ENCODE data around the gene PTMA.
"Not testable (repeated sequence)": the region's sequence is repeated elsewhere in the genome, so short reads cannot be mapped to it uniquely, and the experiment has no call there.

PTMA gene, protein sequence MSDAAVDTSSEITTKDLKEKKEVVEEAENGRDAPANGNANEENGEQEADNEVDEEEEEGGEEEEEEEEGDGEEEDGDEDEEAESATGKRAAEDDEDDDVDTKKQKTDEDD

DNA sequence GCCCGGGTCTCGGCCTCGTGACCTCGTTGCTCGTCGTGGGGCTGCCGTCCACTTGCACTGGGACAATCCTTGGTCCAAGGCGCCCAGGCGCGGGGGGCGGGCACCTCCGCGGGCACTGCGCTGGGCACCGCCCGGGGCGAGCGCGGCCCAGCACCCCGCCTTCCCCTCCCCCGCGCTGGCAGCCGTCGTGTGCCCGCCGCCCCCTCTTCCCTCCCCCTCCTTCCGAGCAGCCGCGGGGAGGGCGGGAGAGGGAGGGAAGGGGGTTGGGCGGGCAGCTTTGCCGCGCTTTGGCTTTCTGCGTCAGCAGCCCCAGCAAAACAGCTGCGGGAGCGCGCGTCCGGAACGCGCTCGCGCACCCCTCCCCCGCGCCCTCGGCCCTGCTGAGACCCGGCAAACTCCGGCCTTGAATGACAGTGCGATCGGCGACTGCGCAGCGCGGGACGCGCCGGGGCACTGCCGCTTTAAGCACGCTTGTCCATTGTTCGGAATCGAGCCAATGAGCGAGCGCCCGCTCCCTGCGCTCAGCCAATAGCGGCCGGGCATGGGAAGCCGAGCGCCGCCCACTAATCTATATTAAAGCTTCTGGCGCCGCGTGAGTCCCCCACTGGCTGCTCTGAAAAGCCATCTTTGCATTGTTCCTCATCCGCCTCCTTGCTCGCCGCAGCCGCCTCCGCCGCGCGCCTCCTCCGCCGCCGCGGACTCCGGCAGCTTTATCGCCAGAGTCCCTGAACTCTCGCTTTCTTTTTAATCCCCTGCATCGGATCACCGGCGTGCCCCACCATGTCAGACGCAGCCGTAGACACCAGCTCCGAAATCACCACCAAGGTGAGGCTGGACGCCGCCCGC lies at the start of gene PTMA:
PTMA (plus strand) TSS at position 599 of the 846 bp plus-strand sequence; CDS start at position 781, 182 bp downstream.
- DNase-seq, result peak; percentile 96 to 99

DNA sequence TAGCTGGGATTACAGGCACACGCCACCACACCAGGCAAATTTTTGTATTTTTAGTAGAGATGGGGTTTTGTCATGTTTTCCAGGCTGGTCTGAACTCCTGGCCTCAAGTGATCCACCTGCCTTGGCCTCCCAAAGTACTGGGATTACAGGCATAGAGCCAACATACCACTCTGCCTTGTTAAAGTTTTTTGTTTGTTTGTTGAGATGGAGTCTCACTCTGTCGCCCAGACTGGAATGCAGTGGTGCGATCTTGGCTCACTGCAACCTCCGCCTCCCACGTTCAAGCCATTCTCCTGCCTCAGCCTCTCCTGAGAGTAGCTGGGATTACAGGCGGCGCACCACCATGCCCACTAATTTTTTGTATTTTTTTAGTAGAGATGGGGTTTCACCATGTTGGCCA lies 48.3 kb upstream of the PTMA start:
- DNase-seq, result not testable (repeated sequence)

DNA sequence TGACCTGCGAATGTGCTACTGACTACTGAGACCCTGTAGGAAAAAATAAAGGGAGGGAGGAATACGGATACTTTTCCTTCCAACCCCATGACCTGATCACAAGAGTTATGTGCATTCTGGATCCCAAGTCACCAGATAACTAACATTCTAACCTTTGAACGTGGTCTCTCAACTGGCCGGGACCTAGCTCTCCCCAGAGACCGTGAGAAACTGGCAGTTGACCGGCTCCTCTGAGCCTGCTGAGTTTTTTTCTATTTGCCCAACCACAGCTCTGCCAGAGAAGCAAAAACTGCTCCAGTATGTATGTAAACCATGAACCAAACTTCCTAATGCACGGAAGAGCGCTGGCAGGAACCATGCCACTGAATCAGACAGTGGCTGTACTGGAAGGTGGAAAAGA lies 47.5 kb upstream of the PTMA start:
- DNase-seq, result no peak

DNA sequence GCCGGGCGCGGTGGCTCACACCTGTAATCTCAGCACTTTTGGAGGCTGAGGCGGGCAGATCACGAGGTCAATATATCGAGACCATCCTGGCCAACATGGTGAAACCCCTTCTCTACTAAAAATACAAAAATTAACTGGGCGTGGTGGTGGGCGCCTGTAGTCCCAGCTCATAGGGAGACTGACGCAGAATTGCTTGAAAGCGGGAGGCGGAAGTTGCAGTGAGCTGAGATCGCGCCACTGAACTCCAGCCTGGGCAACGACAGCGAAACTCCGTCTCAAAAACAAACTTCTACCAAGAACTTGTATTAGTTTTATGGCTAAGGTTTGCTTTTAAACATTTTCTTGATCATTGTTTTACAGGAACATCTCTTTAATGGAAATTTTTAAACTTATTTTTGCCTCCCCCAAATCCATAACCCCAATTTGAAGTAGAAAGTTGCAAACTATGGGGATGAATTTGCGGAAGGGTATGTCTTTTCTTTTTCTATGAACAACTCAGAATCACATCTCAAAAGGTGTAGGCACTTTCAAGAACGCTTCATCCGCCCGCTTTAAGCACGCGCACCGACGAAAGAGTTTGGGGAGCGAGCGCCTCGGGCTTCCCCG lies 46.8 kb upstream of the PTMA start:
- DNase-seq, result no peak

DNA sequence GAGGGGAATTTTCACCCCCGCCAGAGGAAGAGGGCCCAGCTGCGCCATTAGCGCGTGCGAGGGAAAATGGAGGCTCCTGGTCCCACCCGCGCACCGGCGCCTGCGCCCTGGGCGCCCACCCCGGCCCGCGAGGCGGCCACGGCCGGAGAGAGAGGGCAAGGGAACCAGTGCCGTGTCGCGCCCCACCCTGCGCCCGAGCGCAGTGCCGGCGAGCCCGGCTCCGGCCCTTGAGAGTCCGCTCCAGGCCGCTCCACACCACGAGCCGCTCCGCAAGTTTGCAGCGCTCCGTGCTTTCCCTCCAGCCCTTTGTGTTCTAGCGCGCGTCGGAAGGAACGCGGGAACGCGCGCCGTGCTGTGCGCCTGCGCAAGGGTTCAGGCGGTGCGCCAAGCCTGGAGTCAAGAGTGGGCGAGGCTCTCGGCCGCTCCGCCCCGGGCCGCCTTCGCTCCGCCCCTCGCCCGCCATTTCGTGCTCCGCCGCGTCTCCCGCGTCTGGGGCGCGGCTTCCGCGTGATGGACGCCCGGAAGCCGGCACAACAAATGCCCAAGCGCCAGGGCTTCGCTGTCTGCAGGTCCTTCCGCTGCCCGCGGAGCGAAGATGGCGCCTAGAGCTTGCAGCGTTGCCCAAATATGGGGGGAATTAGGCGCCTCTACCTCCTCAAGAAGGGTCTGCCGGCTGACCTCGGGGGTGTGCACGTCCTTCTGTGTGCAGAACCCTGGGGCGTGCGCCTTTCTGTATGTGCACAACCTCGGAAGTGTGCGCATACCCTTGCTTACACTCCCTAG lies 46.1 kb upstream of the PTMA start:
- peak; percentile 80 to 87 for DNase-seq

DNA sequence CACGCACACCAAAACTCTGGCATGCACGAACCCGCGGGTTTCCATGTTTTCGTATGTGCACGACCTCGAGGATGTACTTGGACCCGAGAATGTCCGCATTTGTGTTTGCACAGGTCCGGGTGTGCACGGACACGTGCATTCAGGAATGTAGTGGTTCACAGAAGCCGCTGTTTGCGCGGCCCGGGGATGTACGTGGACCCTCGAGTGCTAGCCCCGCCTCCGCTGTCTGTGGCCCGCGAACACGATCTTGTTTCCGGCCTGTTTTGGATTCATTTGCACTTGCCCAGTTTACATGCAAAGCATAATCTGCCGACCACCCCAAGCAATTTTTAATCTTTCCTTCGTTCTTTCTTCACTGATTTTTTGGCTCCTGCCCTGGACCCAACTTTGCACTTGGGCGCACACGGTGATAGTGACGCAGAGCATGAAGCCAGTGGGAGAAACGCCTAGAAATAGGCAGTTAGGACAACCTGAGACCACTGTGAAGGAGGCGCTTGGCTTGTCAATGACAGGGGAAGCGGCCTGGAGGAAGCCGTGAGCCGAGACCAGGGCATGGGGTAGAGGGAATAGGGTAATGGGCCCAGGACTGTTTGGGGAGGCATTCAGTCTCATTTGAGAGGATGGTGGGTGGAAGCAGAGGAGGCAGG lies 45.4 kb upstream of the PTMA start:
- no peak for DNase-seq

DNA sequence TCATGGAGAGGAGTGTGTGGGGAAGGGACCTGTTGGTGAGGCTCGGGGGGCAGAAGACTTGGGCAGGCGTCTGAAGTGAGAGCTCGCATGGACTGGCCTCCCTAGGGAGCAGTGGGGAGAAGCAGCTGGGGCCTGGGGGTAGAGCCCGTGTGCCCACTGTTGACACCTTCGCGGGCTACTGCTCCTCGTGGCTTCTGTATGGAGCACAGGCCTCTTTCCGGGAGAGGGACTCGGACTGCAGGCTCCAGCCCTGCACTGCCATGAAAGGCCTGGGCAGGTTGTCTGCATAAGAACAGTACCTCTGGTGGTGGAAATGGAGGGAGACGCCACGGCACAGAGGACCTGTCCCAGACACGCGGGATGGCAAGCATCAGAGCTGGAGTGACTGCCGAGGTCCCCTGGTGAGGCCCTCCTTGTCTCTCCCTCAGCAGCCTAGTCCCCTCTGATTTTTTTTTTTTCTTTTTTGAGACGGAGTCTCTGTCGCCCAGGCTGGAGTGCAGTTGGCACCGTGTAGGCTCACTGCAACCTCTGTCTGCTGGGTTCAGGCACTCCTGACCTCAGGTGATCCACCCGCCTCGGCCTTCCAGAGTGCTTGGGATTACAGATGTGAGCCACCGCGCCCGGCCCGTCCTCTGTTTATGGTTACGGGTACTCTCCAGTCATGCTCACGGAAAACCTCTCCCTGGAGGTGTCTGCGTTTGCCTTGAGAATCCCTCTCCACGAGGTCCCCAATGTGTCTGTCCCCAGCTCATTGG lies 44.7 kb upstream of the PTMA start:
- no peak for DNase-seq

DNA sequence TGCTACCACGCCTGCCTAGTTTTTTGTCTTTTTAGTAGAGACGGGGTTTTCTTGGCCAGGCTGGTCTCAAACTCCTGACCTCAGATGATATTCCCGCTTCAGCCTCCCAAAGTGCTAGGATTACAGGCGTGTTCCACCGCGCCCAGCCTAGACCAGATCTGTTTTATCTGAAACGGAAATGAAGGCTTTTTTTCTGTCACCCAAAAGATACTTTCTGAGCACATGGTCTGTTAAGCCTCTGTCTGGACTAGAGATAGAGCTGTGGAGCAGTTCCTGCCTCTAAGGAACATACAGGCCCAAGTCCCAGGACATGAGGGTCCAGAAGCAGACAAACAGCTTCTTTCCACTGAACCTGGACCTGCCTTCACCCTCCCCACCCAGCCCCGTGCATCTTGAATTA lies 43.6 kb upstream of the PTMA start:
- no peak for DNase-seq

DNA sequence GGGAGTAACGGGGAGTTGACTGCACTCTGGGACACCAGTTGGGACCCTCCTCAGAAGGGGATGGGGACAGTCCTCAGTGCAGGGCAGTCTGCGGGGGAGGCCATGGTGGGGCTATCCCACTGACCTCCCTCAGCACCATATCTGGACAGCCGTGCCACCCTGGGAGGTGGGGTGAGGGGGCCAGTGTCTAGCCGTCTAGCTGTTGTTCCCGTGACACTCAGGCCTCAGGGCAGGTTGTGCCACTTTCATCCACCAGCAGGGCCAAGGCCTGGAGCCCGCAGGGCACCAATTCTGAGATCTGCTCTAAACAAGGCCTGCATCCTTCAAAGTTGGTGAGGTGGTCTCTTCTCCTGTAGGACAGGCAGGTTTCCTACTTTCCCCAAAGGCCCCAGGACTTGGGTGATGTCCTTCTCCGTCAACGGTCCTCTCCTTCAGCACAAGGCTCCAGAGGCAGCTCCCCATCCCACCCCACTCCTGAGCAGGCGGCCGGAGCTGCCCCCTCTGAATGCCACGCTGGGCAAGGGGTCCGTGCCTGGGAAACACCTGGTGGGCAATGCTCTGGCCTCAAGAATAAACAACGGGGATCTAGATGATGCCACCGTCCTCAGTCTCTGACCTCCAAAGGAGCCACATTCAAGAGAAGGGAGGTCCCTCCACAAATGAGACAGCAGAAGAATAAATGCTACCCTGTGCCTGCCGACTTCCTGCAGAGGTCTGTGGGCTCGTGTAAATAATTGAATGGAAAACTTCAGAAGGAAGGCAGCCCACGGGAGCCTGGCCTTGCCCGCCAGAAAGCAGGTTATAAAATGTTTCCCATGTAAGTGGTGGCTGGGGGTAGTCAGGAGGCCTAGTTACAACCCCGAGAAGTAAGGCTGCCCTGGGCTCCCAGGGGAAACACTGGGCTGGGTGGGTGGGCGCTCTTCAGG lies 42.8 kb upstream of the PTMA start:
- DNase-seq, result no peak

DNA sequence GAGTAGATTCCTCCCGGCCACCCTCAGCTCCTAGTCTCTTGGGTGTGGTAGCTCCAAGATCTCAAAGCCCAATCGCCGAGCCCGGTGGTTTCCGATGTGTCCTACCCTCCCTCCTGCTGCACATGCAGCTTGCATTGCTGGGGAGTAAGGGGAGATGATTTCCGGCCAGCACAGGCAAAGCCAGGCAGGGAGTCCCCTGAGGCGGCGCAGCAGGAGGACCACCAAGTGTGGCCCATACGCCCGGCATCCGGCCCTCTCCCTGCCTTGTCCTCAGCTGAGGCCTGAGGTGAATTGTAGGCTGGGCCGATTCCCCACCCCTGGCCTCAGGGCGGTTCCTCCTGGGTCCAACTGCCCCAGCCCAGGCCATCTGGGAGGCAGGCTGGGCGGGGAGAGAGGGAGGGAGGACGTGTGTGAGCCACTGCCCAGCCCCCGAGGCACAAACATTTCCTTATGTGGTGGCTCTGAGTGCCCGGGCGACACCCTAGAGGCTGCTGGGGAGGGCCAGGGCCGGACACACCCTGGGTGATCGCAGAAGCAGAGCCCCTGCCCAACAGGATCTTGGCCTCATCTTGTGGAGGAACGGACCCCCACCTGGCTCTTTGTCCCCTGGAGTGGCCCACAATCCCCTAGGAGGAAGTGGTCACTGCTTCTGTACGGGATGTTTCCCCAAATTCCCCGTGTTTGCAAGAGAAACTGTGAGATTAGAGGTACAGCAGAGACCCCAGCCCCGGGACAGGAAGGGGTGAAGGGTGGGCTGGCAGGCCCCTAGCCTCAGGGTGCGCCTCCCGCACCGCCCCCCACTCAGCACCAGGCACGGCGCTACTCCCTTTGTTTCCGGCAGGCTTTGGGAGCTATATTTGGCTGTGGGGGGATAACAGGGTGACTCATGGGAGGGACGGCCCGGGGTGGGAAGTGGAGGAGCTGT lies 41.9 kb upstream of the PTMA start:
- DNase-seq, result peak; percentile 46 to 82

DNA sequence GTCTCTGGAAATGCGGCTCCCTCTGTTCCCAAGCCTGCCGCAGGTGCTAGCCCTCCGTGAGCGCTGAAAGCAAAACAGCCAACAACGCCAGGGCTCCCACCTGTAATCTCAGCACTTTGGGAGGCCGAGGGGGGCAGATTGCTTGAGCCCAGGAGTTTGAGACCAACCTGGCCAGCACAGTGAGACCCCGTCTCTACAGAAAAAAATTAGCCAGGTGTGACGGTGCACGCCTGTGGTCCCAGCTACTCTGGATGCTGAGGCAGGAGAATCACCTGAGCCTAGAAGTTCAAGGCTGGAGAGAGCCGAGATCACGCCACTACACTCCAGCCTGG lies 41.3 kb upstream of the PTMA start:
- DNase-seq, result no peak

DNA sequence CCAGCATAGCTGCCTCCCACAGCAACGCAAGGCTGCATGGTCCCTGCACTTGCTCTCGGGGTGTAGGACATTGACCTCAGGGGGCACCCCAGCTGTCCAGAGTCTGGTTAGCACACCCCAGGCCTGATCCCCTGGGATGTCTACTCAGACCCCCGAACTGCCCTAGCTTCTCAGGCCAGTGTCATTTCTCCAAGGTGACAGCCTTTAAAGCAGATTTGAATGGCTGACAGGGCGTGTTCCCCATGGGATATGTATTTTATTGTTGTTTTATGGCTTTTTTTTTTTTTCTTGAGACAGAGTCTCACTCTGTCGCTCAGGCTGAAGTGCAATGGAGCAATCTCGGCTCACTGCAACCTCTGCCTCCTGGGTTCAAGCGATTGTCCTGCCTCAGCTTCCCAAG lies 40.8 kb upstream of the PTMA start:
- DNase-seq, result no peak

DNA sequence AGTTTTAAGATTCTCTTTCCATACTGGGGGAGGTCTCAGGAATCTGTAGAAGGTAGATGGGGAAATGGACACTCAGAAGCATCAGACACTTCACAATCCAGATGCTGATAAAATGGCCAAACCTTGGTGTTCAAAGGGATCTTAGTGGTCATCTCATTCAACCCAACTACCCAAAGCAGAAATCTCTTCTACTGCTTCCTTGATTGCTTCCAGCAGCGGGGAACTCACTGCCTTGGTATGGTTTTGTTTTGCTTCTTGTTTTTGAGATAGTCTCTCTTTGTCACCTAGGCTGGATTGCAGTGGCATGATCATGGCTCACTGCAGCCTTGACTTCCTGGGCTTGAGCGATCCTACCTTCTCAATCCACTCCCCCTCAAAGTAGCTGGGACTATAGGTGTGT lies 39.3 kb upstream of the PTMA start:
- DNase-seq, result no peak

DNA sequence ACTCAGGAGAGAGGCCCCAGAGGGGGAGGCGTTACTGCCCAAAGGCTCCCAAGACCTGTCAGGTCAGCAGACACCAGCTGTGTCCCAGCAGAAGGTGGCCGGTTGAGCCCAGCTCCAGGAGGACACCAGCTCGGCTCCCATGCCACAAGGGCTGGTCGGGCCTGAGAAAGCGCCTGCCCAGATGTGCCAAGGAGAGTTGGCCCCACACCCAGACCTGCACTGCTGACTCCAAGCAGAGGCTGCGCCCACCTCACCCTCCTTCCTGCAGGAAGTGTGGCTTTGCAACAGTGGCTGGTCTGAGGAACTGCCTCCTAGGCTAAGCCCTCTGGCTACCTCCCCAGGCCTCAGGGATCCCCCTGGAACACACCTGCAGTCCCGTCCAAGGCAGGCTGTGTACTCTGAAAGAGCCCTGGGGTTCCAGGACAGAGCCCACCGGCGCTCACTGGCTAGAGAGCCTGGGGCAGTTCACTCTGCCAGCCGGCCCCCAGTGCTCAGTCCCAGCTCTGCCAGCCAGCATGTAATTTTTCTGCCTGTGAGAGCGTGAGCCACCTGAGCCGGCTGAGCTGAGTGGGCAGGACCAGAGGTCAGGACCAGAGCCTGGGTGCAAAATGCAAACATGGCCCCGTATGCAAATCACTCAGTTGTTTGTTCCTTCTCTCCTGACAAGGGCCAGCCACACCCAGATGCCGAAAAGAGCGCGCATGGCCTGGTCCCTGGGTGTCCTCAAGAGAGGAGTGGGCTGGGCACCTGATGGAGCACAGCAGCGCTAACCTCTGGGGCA lies 36.9 kb upstream of the PTMA start:
- no peak for DNase-seq

DNA sequence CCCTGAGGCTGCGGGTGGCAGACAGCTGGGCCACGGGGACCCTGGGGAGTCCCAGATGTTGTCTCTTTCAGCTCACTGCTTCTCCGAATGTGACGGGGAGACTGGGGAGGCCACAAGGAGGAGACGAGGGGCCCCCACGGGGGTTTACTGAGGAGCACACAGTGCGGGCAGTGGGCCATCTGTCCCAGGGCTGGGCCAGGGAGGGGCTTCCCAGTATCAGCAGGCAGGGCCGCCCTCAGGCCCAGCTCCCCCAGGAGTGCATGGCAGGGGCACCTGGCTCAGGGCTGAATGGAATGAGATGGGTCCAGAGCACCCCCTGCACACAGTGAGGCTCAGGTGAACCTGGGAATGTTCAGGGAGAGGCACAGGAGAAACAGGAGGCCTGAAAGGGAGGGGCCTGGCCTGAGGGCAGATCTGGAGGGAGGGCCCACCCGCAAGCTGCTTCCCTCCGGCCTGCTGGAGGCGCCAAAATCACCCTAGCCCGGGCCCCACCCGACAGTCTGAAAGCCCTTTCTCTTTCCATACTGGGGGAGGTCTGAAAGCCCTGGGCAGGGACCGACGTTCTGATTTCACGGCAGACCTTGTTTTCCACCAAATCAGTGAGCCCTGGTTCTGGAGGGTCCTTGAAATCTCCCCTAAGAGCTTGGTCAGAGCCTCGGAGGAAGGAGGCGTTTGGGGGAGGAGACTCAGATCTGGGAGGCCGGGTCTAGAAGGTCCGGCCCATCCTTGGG lies 35.5 kb upstream of the PTMA start:
- peak; percentile 84 to 94 for DNase-seq

DNA sequence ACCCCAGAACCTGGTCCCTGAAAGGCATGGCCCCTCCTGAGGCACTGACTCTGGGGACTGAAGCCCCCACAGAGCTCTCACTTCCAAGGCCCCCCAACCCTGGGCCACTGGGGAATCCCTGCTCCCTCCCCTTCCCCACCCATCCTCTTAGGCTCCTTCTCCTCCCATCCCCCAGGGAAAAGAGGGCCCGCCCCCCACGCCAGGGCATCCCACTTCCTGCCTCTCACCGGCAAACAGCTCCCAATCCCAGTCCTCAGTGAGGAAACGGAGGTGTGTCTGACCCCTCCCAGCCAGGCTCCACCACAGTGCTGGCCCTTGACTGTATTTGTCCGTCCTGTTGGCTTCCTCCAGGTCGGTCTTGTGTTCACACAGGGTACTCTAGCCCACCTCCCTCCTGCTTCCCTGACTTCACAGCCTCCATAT lies 35.0 kb upstream of the PTMA start:
- DNase-seq, result peak; percentile 64 to 78

DNA sequence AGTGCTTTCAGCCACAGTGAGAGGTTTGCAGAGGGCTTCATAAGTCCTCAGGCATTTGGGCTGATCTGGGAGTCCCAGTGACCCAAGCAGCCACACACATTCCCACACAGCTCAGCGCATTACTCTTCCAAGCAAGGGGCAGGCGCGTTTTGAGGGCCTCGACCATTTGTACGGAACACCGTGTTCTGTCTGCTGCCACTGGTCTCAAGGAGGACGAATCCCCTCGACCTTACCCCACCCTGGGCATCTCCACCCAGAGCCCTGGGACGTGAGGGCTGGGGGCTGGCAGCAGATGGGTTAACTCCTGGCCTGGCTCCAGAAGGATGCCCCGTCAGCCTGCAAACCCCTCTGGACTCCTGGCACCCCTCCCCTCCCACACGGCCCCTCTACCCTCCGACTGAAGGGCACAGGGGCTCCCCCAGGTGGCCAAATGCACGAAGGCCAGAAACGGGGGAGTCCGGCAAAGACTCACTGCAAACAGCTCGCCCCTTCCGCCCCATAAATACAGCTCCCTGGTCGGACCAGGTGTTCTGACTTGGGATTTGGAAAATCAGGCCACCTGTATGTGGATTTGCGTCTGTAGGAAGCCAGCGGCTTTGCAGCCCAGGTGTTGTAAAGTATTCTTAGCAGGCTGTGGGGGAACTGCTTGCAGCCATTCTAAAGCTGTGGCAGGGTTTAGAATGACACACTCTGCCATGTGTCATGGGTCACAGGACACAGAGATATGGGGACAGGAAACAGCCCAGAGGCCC lies 33.6 kb upstream of the PTMA start:
- DNase-seq, result peak; percentile 41 to 75

DNA sequence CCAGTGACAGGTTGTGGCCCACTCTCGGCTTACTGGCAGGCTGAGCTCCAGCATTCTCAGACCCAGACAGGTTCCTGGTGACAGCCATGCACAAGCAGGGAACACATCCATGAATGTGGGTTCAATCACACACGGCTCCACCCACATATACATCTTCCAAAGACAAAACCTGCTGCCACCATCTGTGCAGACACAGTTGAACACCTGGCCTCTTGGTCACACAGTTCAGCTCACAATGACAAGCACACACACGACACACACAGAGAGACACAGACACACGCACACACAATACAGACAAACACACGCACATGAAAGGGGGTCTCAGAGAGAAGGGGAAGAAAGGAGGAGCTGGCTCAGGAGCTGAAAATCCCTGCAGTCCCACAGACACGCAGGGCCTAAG lies 32.1 kb upstream of the PTMA start:
- DNase-seq, result peak; percentile 49 to 88

All from NCI-H524 (cell line).